AG04449 (cell line): Measurements from ENCODE around the gene ANKMY1.
A peak's percentile ranks its signal among the peaks of the same experiment; 100 is the strongest.
"Not testable (repeated sequence)": the region's sequence is repeated elsewhere in the genome, so short reads cannot be mapped to it uniquely, and the experiment has no call there.

Source experiments
- CTCF ChIA-PET: fragments of 350-600 bp; formaldehyde crosslinking; extraction: SDS; loops from one replicate; lab custom pipeline; 2021; ENCODE audit warnings: antibody characterized with exemption; lab: Yijun Ruan, JAX
- POLR2A ChIA-PET: fragments of 400-600, 350-600 bp; formaldehyde crosslinking; extraction: SDS; loops from one replicate; lab custom pipeline; 2020; ENCODE audit warnings: antibody characterized with exemption, inconsistent platforms; lab: Yijun Ruan, JAX
- DNase-seq: peaks from one replicate; pipeline ENCODE4 v3.0.0-alpha.2; 2010; ENCODE audit warnings: low read depth, low spot score
- H3K4me3 ChIP-seq: 2 replicates; pipeline ENCODE4 v1.5.1; 2011; ENCODE audit warnings: low read depth, mild to moderate bottlenecking, control low read depth, low read length
- CTCF ChIP-seq: IDR thresholded peaks from one replicate; pipeline ENCODE4 v1.5.1; 2011; ENCODE audit warnings: mild to moderate bottlenecking, moderate library complexity, low read length, control low read depth, inconsistent platforms; ENCODE audit not compliant: insufficient read depth; ENCODE audit errors: missing control alignments

Gene ANKMY1

GRCh38 chr2:240494942-240495341, 62.8 kb downstream of the ANKMY1 start:
- DNase-seq: not testable (repeated sequence)

GRCh38 chr2:240494194-240494793, 63.5 kb downstream of the ANKMY1 start:
- ChIA-PET POLR2A (no interaction called here), CTCF (interaction anchor here (1.0 to 4.5 kb wide), 2 partner anchors 263 to 346 kb away, joined by 4 to 31 read pairs; no protein-coding TSS in a partner anchor)
- H3K4me3 ChIP-seq: no peak overlapping the region
- no peak for DNase-seq
- TF ChIP-seq CTCF: no peak

More at GRCh38 chr2:240494942-240495341, 62.8 kb downstream of the ANKMY1 start:
- peak; percentile 11 for TF ChIP-seq CTCF
- POLR2A ChIA-PET, H3K4me3 ChIP-seq: not testable (repeated sequence)
- CTCF ChIA-PET: interaction anchor here (1.0 to 4.5 kb wide), 3 partner anchors 11 to 346 kb away, joined by 3 to 31 read pairs (median 4); no protein-coding TSS in a partner anchor

- no peak for DNase-seq
- TF ChIP-seq CTCF: no peak
- ChIA-PET CTCF (interaction anchor here (1.3 to 1.6 kb wide), 2 partner anchors 259 to 349 kb away, joined by 4 read pairs; no protein-coding TSS in a partner anchor), POLR2A (no interaction called here)
- no peak overlapping the region for H3K4me3 ChIP-seq
Observed at GRCh38 chr2:240491483-240491882, 66.3 kb downstream of the ANKMY1 start.

- no peak overlapping the region for H3K4me3 ChIP-seq
- DNase-seq: no peak
- ChIA-PET POLR2A (no interaction called here), CTCF (no interaction called here)
- TF ChIP-seq CTCF: no peak
Observed at GRCh38 chr2:240482141-240482540, 75.6 kb downstream of the ANKMY1 start.

GRCh38 chr2:240481720-240482119, 76.1 kb downstream of the ANKMY1 start:
- H3K4me3 ChIP-seq: no peak overlapping the region
- POLR2A ChIA-PET: no interaction called here
- no peak for TF ChIP-seq CTCF
- DNase-seq: no peak
- CTCF ChIA-PET: no interaction called here

GRCh38 chr2:240480834-240481623, 76.8 kb downstream of the ANKMY1 start:
- CTCF ChIA-PET: no interaction called here
- no peak for DNase-seq
- TF ChIP-seq CTCF: no peak
- H3K4me3 ChIP-seq: no peak overlapping the region
- POLR2A ChIA-PET: no interaction called here
